LoVo (cell line): ENCODE measurements around the gene ESR1.
"Not testable (repeated sequence)": the region's sequence is repeated elsewhere in the genome, so short reads cannot be mapped to it uniquely, and the experiment has no call there.

ENCODE experiments used
- DNase-seq: peaks from one replicate; pipeline ENCODE4 v3.0.0-alpha.2; 2016; ENCODE audit warnings: low spot score

The ESR1 gene

DNA sequence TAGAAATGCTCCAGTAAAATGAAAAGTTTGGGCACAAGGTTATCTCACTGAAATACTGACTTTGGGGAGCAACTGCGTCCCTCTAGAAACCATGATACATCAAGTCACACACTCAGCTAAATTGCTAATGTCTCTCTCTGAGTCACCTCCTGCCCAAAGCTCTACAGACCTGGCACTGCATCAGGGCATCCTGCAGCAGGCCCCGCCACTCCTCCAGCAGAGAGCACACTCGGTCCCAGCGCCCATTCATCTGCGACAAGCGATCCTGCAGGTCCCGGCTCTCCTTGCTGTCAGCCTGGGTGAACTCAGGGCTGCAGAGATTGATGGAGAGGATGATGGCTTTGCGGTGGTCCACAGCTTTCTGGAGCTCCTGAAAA lies 329.0 kb downstream of the ESR1 start:
- peak; percentile 43 for DNase-seq

DNA sequence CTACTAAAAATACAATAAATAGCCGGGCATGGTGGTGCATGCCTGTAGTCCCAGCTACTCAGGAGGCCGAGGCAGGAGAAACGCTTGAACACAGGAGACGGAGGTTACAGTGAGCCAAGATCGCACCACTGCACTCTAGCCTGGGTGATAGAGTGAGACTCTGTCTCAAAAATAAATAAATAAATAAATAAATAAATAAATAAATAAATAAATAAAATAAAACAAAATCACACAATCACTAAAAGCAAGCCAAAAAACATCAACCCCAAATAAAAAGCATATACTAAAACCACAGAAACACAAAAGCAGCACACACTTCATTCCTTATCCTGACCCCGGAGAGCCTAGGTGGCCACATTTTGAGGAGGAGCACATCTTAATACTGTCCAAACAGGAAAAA lies 330.9 kb downstream of the ESR1 start:
- DNase-seq, result not testable (repeated sequence)

DNA sequence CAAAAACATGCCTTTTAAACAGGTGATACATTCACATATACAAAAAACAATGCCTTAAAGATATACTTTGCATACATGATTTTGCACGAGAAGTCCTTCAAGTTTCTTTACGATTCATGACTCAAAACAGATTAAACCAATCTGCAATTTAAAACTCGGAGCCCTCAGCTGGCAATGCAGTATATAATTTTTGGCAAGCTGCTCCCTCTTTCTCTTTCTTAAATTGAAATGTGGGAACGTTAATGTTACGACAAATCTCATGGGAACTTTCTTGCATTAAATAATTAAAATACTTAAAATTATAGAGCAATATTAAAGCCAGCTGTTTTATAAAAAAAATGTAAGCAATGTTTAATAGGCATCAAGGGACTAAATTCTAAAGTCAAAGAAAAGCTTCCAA lies 334.6 kb downstream of the ESR1 start:
- no peak for DNase-seq

DNA sequence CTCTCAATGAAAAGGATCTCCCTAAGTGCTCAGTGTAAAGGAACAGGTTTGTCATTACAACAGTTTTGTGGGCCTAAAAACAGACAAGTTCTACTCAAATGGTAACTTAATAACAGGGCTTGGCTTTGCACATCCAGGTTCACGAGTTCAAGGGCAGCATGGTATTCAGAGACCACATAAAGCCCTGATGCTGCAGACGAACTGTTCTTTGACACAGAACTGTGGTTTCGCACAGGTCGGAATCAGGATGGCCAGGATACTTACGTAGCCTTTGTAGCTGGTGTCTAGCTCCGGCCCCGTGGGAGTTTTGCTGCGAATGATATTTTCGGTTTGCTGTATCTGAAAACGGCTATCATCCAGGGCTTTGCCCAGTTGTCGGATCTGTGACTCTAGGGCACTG lies 335.9 kb downstream of the ESR1 start:
- no peak for DNase-seq

DNA sequence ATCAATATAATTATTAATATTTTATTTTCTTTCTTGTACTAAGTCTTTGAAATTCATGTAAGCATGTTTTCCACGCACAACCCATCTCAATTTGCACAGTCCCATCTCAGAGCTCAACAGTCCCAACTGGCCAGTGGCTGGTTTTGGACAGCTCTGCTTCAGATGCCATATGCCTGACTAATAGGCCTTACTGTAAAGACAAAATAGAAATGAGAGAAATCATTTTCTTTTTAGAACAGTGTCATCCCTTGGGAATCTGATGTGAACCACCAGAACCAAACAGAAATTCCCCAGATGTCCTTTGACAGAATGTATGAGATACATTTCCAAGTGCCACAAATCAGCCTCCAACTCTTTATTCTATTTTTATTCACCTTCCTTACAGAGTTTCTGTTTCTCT lies 338.9 kb downstream of the ESR1 start:
- DNase-seq, result no peak

DNA sequence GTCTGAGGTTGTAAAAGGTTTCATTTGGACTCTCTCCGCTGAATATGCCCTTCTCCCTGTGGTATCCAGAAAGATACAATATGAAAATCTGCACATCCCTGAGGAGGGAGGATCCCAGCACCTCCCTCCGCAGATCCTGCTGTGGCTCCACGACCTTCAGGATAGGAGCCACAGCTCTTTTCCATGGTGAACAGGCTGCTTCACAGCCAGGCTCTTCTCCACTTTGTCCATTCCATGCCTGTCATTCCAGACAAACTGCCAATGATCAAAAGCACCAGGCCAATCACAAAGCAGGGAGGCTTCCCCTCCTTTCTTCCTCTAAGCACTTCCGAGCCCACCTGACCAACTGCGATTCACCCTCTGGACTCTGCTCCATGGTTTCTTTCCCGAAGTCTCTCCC lies 339.8 kb downstream of the ESR1 start:
- no peak for DNase-seq

DNA sequence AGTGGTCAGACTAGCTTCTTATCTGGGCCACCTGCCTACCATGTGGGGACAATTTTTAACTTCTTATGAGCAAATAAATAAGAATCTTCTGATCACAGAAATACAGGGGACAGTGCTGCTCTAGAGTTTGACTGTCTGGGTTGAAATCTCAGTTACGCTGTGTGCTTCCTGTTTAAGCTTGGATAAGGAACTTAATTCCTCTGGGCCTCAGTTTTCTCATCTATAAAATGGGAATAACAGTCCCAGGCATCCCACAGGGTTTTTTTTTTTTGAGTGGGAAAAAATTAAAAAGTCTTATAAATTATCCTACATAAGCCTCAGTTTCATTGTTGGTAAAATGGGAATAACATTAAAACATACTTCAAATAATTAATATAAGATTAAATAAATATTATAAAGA lies 340.9 kb downstream of the ESR1 start:
- no peak for DNase-seq

DNA sequence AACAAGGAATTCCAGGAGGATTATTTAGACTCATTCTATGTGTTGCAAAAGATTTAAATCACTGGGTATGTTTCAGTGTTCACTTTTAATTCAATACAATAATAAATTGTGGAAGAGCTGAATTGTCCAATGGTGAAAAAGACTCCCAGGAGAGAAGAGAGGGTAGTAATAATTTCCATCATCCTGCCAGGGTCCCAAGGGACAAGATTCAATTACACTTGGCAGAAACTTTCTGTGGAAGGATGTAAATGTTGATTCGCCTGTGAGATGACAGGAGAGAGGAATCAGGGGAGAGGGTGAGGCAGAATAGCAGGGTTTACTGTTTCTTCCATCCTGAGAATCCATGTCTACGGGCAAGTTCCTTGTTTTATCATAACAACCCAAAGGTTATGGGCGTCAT lies 342.7 kb downstream of the ESR1 start:
- DNase-seq, result no peak

DNA sequence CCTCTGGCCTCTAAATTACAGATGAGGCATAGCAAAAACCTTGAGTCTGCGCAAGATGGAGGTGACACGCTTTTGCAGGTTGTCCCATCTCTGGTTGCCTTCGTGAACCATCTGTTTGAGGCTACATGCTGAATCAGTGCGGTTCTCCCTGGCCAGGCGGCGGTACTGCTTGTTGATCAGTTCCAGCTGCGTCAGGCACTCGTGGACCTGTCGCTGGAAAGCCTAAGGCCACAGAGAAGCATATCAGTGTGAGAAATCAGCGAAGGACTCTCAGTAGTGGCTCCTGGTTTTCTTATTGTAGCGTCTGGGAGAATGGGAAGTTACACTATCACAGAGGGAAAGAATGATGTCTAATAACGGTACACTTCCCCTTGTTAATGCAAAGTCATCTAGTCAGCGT lies 344.4 kb downstream of the ESR1 start:
- DNase-seq, result no peak

DNA sequence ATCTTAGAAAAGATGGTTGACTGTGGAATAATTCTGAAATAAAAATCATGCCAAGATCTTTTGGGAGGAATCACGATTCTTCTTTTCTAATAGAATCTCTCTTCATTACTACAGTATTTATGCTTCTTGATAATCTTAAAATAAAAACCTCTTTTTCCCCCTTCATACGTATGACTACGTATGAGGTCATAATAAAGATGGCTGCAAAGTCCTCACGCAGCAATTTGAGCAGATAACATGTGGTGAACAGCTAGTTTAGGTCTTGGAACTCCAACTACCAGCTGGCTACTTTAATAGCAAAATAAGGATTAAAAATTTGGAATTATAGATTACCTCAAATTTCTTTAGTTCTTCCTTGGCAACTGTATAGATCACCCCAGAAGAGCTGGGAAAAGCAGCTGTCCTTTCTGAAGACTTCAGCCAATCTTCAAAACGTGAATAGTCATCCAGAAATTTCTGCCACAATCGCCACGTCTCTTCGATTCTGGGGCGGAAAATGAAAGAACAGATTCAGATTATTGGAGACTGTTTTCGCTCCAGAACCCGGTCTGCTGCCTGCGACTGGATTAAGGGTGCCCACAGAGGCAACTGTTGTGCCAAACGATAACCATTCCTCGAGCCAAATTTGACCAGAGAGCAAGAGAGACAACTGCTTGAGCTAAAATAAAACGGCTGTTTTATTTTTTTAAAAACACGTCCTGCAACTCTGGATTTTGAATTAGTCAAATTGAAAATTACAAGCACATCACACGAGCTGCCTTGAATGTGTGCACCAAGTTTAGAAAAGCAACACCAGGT lies 347.3 kb downstream of the ESR1 start:
- DNase-seq, result no peak

DNA sequence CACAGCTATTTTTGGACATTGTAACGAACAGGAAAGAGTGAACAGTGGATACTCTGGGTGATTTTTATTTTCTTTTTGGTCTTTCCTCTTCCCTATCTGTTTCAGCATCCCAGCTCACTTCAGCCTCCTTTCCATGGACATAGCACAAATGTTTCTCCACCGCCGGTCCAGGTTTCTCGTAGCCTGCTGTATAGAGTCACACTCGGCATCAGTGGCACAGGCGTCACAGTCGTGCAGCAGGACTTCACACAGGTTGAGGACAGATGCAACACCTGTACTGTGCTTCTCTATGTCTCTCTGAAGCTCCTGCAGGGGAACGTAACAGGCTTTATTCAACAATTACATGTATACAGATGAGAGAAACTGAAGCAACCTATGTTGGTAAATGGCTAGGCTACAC lies 348.3 kb downstream of the ESR1 start:
- no peak for DNase-seq

DNA sequence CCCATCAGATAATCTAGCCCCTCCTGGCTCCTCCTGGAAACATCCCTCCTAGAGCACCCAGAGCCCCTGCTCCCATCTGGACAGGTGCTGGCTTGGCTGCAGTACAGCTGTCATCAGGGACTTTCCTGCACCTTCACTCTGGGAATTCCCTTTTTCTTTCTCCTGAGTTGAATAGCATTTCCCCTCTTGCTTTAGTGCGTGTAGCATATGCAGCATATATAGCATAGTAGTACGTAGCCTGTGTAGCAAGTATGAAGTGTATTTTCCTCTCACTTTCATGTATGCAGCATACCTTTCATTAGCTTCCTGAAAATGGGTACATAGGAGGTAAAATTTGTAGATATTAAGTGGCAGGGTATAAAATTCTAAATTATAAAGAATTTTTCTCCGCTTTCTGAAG lies 352.9 kb downstream of the ESR1 start:
- no peak for DNase-seq

DNA sequence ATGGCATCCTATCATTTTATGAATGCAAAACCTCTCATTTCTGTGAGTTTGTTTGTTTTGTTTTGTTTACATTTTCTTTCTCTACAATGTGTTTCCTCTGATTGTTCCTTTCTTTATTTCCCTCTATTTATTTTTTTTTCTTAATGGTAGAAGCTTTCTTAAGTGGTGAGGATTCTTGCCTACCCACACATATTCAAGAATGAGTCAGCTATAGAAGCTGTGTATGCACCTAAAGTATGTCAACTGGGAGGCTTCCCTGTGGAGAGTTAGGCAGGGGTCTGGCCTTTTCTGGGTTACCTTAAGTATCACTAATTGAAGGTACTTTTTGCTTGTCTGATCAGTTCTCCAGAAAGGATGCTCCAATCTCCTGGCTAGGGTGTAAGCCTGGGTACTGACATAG lies 354.0 kb downstream of the ESR1 start:
- DNase-seq, result no peak

DNA sequence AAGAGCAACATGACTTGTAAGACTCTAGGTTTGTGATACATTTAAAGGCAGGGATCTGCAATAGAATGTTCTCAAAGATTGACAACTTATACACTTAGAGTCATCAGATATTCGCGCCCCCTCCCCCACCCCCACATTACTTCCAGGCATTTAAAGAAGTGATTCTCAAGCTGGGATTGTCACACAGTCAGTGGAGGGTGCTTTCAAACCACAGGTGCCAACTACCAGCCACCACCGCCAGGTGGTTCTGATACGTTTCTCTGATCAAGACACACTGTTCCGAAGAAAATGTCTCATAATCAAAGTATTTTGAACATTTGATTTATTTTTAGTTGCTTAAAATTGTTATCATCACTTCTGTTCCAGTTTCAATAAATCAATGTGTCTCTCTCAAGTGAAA lies 357.5 kb downstream of the ESR1 start:
- no peak for DNase-seq

DNA sequence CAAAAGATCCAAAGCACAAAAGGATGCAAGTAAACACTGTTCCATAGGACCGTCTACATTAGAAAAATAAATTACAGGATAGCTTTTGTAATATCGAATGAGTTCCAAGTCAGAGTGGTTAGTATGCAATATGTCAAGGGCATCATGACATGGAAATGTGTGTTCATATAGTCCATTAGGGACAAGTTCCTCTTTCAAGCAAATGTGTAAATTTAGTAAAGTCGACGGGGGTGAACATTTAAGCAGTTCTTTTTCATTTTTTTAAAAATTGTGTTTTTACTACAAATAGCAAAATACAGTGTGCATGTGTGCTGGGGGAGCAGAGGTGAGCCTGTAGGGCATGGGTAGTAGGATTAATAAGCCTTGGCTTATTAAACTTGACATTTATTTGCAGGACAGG lies 359.0 kb downstream of the ESR1 start:
- DNase-seq, result no peak

DNA sequence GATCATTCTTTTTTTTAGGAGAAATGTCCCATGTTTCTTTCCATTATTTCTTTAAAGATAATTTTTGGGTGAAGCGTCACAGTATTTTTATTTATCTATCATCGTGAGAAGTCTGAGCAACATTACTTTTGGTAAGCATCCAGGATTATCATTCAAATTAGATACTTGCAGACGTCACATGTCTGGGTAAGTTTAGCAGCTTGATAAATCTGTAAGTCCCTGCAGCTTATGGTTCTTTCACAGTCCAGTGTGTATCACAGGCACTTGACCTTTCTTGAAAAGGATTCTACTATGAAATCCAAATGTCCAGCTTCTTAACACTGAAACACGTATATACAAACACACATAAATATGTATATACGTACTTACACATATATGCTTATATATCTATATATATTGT lies 359.4 kb downstream of the ESR1 start:
- DNase-seq, result no peak

DNA sequence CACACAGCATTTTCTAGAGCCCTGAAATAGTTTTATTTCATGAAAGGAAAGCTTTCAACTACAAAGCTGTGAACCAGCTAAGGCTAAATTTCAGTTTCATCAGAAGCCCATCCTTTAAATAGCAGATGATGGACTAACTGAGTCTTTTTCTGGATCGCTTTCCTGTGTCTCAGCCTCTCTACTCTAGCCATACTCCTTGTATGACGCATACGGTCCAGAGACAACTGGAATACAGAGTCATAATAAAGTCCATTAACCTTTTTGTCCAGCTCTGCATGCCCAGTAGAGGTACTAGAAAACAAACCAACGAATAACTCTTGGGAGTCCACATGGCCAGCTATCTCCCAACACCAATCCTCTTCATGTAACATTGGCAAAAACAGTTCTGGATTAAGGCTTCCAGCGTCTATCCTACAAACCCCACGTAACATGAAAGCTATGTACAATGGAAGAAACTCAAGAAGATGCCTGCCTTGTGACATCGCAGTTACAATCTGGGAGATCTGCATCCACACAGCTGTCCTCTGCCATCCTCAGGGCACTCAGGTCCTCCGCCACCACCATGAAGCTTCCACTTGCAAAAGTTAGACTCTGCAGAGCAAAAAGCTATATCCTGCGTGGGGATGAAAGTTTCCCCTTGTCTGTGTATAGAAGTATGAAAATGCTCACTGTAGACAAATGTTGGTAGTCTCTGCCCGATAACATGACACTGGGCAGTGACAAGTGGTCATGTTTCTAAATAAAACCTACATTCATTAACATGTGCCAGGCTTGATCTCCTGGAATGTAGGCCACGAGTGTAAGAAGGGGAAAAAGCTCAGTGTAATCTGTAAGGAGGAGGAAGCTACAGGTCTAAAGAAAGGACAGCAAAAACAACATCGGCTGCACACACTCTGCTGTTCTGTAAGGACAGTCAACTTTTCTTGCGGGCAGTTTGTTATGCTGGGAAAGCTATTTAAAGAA lies 360.4 kb downstream of the ESR1 start:
- no peak for DNase-seq

DNA sequence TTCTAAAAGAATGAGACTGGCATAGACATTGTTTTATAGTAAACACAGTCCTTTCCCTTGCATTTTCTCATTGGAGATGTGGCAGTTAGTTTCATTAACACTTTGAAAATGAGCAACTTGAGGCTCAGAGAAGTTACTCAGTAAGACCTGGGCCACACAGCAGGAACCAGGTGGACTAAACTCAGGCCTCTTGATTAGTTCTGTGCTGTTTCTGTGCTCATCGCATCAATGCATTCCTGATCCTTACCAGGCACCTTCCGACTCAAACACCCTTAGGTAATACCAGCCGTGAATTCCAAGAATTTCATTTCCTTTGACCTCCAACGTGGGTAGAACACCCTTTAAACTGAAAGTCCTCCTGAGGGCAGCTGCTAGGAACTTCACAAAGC lies 362.8 kb downstream of the ESR1 start:
- no peak for DNase-seq

DNA sequence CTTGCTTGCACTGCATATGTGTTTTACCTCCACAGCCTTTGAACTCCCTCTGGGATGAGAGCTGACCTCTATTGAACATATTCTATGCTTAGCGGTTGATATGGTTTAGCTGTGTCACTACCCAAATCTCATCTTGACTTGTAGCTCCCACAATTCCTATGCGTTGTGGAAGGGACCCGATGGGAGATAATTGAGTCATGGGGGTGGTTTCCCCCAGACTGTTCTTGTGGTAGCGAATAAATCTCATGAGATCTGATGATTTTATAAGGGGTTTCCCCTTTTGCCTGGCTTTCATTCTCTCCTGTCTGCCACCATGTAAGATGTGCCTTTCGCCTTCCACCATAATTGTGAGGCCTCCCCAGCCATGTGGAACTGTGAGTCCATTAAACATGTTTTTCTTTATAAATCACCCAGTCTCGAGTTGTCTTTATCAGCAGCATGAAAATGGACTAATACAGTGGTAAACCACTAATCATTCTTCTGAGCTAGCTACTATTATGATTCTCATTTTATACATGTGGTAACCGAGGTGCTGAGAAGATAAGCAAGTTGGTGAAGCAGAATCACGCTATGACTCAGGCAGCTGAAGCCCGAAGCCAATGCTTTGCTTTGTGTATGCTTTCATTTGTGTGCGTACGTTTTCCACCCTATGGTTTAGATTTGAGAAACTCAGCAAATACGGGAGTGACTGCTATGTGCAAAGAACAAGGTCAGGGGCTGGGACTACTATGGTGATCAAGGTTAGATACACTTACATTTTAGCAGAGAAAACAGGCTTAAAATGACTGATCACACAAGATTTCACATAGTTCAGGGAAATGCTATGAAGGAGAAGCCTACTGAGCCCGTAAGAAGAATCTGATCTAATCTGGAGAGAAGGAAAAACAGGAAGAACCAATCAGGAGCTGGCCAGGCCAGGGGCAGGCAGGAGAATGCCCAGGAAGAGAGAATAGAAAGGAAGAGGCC lies 363.5 kb downstream of the ESR1 start:
- no peak for DNase-seq

DNA sequence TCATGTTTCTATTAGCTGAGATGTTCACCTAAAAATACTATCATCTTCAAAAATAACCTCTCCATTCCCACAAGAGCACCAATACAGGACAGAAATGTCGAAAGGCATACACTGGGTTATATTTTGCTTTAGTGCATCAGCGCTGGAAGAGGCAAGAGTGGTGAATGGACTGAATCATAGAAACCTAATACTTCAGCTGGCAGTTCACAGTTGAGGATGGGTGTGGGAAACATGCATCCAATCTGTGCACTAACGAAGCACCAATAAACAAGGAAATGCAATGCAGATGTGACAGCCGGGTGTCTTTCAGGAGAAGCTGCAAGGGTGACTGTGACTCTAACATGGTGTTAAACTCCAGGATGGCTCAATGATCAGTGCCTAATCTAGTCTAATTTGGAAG lies 365.8 kb downstream of the ESR1 start:
- no peak for DNase-seq

DNA sequence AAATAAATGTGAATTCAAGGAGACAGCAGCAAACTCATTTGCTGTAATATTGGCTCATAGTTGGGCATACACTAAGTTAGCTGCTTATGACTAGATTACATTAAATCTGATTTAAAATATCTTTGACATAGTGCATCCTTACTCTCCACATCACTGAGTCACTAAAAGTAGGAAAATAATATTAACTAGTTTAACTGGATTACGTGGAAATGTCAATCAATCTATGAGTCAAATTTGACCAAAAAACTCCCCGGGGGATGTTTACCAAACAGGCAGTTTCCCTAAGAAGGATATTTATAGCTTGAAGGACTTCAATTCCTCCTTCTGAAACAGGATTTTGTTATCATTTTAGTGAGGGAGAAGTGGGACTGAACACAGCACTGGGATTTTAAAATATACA lies 366.5 kb downstream of the ESR1 start:
- no peak for DNase-seq

DNA sequence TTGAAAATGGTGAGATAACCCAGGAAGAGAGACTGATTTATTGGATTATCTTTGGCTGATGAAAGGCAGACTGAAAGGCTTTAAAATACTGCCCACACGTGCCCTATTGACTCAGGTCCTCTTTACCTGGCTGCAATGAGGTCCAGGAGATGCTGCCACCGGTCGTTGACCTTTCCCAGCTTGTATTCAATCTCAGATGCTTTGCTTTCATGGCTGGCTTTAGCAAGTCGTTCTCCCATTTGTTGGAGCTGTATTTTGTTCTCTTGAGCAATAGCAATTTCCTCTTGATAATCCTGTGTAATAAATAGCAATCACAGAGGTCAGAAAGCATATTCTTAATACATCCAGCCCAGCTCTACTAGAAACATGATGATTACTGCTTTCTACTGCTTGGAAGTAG lies 368.8 kb downstream of the ESR1 start:
- DNase-seq, result no peak
